IMR-90 (cell line): ENCODE measurements around the gene PCDHA1. TPM values are rescaled to one million over a fixed set of nuclear protein-coding genes. Genes with fewer than 3 reads are reported as not detected.
"Not testable (repeated sequence)": the region's sequence is repeated elsewhere in the genome, so short reads cannot be mapped to it uniquely, and the experiment has no call there.

Source experiments
- ATAC-seq: fragments of 200-7000 bp; cut with Tn5 transposase; 2 replicates; pipeline ENCODE4 v1.9.1; 2020; ENCODE audit warnings: low read depth, mild to moderate bottlenecking, moderate library complexity
- BruUV-seq: library from RNA; stranded (reverse); fragments of 400-500 nt; replicated peaks from 2 replicates; lab custom pipeline; 2021; lab: Mats Ljungman, UMichigan
- CTCF ChIA-PET: fragments of 300-600 bp; formaldehyde crosslinking; extraction: SDS; loops from one replicate; lab custom pipeline; 2021; ENCODE audit warnings: antibody characterized with exemption; lab: Yijun Ruan, JAX
- POLR2A ChIA-PET: fragments of 300-600 bp; sonication (Branson Sonifier 250); formaldehyde crosslinking; loops from one replicate; lab custom pipeline; 2022; ENCODE audit warnings: antibody characterized with exemption; ENCODE audit not compliant: unreplicated experiment; lab: Charles Lee
- DNase-seq: peaks from one replicate; pipeline ENCODE4 v3.0.0; 2013
- H2AFZ ChIP-seq: replicated peaks from 2 replicates; pipeline ENCODE3; 2013; ENCODE audit warnings: low read length, mild to moderate bottlenecking; ENCODE audit not compliant: poor library complexity
- H2AK5ac ChIP-seq: 2 replicates; pipeline ENCODE4 v1.6.1; 2013; ENCODE audit warnings: low read depth, low read length, inconsistent platforms
- H2AK9ac ChIP-seq: replicated peaks from 2 replicates; pipeline ENCODE3; 2013; ENCODE audit warnings: mild to moderate bottlenecking, low read depth, low read length, moderate library complexity; ENCODE audit not compliant: poor library complexity
- H2BK120ac ChIP-seq: 2 replicates; pipeline ENCODE4 v1.6.1; 2013; ENCODE audit warnings: low read depth, low read length, inconsistent platforms
- H2BK15ac ChIP-seq: 3 replicates; pipeline ENCODE4 v1.6.1; 2013; ENCODE audit warnings: low read depth, low read length, inconsistent platforms
- H2BK20ac ChIP-seq: 2 replicates; pipeline ENCODE4 v1.6.1; 2013; ENCODE audit warnings: low read depth, mild to moderate bottlenecking, inconsistent platforms, low read length, moderate library complexity
- H2BK5ac ChIP-seq: 2 replicates; pipeline ENCODE4 v1.6.1; 2013; ENCODE audit warnings: mild to moderate bottlenecking, low read depth, low read length, inconsistent platforms; ENCODE audit not compliant: poor library complexity, severe bottlenecking
- H3K14ac ChIP-seq: replicated peaks from 2 replicates; pipeline ENCODE4 v1.6.1; 2013; ENCODE audit warnings: low read depth, low read length, inconsistent platforms
- H3K18ac ChIP-seq: 2 replicates; pipeline ENCODE4 v1.6.1; 2013; ENCODE audit warnings: low read depth, low read length, control low read depth
- H3K23ac ChIP-seq: 2 replicates; pipeline ENCODE4 v1.6.1; 2013; ENCODE audit warnings: low read depth, low read length, inconsistent platforms
- H3K27ac ChIP-seq: 2 replicates; pipeline ENCODE4 v1.5.1; 2013; ENCODE audit warnings: mild to moderate bottlenecking, control low read depth, low read length; ENCODE audit not compliant: insufficient read depth
- H3K27me3 ChIP-seq: 2 replicates; pipeline ENCODE4 v1.6.1; 2013; ENCODE audit warnings: low read length; ENCODE audit not compliant: control insufficient read depth, insufficient read depth
- H3K36me3 ChIP-seq: 2 replicates; pipeline ENCODE4 v1.6.1; 2013; ENCODE audit warnings: low read length, mixed read lengths; ENCODE audit not compliant: control insufficient read depth, insufficient read depth
- H3K4ac ChIP-seq: 2 replicates; pipeline ENCODE4 v1.6.1; 2013; ENCODE audit warnings: low read depth, low read length, inconsistent platforms
- H3K4me1 ChIP-seq: 2 replicates; pipeline ENCODE4 v1.6.1; 2013; ENCODE audit warnings: low read length, mixed read lengths; ENCODE audit not compliant: control insufficient read depth, insufficient read depth
- H3K4me2 ChIP-seq: 2 replicates; pipeline ENCODE4 v1.6.1; 2013; ENCODE audit warnings: low read depth, mild to moderate bottlenecking, control low read depth, low read length, moderate library complexity
- H3K4me3 ChIP-seq: 2 replicates; pipeline ENCODE4 v1.5.1; 2013; ENCODE audit warnings: low read depth, mild to moderate bottlenecking, control low read depth, low read length, moderate library complexity; ENCODE audit not compliant: insufficient read depth
- H3K56ac ChIP-seq: 2 replicates; pipeline ENCODE4 v1.6.1; 2013; ENCODE audit warnings: low read length, inconsistent platforms; ENCODE audit not compliant: insufficient read depth; ENCODE audit errors: extremely low read depth
- H3K79me1 ChIP-seq, 2 experiments: 2 replicates each; pipeline ENCODE4 v1.6.1; 2013; ENCODE audit warnings: low read length in 2 of 2, inconsistent platforms in 1 of 2, low read depth in 1 of 2
- H3K9ac ChIP-seq: 2 replicates; pipeline ENCODE4 v1.6.1; 2013; ENCODE audit warnings: low read depth, low read length, control low read depth
- H3K9me1 ChIP-seq: 2 replicates; pipeline ENCODE4 v1.6.1; 2013; ENCODE audit warnings: low read length, inconsistent platforms; ENCODE audit not compliant: insufficient read depth
- H3K9me3 ChIP-seq: 2 replicates; pipeline ENCODE4 v1.6.1; 2013; ENCODE audit warnings: low read length; ENCODE audit not compliant: control insufficient read depth, insufficient read depth
- H4K20me1 ChIP-seq: 2 replicates; pipeline ENCODE4 v1.6.1; 2013; ENCODE audit warnings: low read length, inconsistent platforms; ENCODE audit not compliant: insufficient read depth
- H4K5ac ChIP-seq: 2 replicates; pipeline ENCODE4 v1.6.1; 2013; ENCODE audit warnings: mild to moderate bottlenecking, low read depth, low read length, control low read depth
- H4K8ac ChIP-seq, 2 experiments: 2 replicates each; pipeline ENCODE4 v1.6.1; 2013; ENCODE audit warnings: low read depth in 2 of 2, low read length in 2 of 2, control low read depth in 1 of 2, inconsistent platforms in 1 of 2
- H4K91ac ChIP-seq: 2 replicates; pipeline ENCODE4 v1.6.1; 2013; ENCODE audit warnings: low read depth, low read length, inconsistent platforms; ENCODE audit not compliant: insufficient read depth
- WGBS, 2 experiments: methylation state at CpG; one replicate each; pipeline versions ENCODE4 v1.1.5 to v1.1.7; 2013; ENCODE audit warnings: missing lambda C conversion rate in 2 of 2; ENCODE audit not compliant: insufficient read length in 1 of 2; ENCODE audit errors: extremely low coverage in 2 of 2; 5-methylcytosine and 5-hydroxymethylcytosine counted together
- dilution Hi-C: fragments of 300-500 bp; cut with HindIII; formaldehyde crosslinking; loops from one replicate; pipeline ENCODE4 v1.14.3; 2018; ENCODE audit warnings: low sequenced_read_pairs; ENCODE audit not compliant: unreplicated experiment
- in situ Hi-C: fragments of 300-500 bp; cut with MboI; formaldehyde crosslinking; loops from 3 replicates; pipeline ENCODE4 v1.14.3; 2019; ENCODE audit warnings: low sequenced_read_pairs, inconsistent platforms, mixed read lengths
- intact Hi-C: fragments of 100-400 bp; cut with micrococcal nuclease; formaldehyde crosslinking; loops from 2 replicates; pipeline ENCODE4 v1.10.0; 2022
- polyA plus RNA-seq, 3 experiments: library from polyadenylated mRNA; depleted of rRNA; stranded (reverse); fragments of >200 nt; gene quantifications; 2 replicates each; pipeline ENCODE4 v1.2.3, GENCODE V29; 2012; ENCODE audit warnings: low replicate concordance in 1 of 3
- total RNA-seq: library from RNA; depleted of rRNA; stranded (reverse); fragments of >200 nt; gene quantifications from 2 replicates; pipeline ENCODE4 v1.2.3, GENCODE V29; 2012

PCDHA1 gene
- total and polyA plus RNA-seq, 2 of the 4 experiments (the other 2 are of a cell fraction) = under 0.01 to 0.05 TPM

DNA sequence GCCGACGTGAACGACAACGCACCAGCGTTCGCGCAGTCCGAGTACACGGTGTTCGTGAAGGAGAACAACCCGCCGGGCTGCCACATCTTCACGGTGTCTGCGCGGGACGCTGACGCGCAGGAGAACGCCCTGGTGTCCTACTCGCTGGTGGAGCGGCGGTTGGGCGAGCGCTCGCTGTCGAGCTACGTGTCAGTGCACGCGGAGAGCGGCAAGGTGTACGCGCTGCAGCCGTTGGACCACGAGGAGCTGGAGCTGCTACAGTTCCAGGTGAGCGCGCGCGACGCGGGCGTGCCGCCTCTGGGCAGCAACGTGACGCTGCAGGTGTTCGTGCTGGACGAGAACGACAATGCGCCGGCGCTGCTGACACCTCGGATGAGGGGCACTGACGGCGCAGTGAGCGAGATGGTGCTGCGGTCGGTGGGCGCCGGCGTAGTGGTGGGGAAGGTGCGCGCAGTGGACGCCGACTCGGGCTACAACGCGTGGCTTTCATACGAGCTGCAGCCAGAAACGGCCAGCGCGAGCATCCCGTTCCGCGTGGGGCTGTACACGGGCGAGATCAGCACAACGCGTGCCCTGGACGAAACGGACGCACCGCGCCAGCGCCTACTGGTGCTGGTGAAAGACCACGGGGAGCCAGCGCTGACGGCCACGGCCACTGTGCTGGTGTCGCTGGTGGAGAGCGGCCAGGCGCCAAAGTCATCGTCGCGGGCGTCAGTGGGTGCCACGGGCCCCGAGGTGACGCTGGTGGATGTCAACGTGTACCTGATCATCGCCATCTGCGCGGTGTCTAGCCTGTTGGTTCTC, 64.1 kb downstream of the PCDHA1 start:
- H3K36me3 ChIP-seq, H3K9me1 ChIP-seq, H2BK20ac ChIP-seq, H3K27me3 ChIP-seq, H3K14ac ChIP-seq, H2BK15ac ChIP-seq, H2BK5ac ChIP-seq, ATAC-seq, H2AK9ac ChIP-seq, H2BK120ac ChIP-seq, H3K27ac ChIP-seq, H3K9ac ChIP-seq, H3K4me2 ChIP-seq, H3K4me1 ChIP-seq, H3K56ac ChIP-seq, H3K23ac ChIP-seq, dilution Hi-C loops, H3K4ac ChIP-seq, H3K4me3 ChIP-seq, DNase-seq, H4K91ac ChIP-seq, CTCF ChIA-PET, H4K20me1 ChIP-seq, H2AFZ ChIP-seq, H3K18ac ChIP-seq, POLR2A ChIA-PET, H4K5ac ChIP-seq, intact Hi-C loops, H4K8ac ChIP-seq, H2AK5ac ChIP-seq, in situ Hi-C loops, H3K79me1 ChIP-seq, BruUV-seq: not testable (repeated sequence)
- WGBS, 2 experiments = 46% methylated on average over 75 of the region's 101 CpGs; no CpG with 5 or more reads in 1 of the 2 experiments
- H3K9me3 ChIP-seq = peaks cover 12% of the 10 kb centered on the region
